Liver (tissue), 9 donors: Measurements from ENCODE around the gene TTC7B. TPM values are rescaled to one million over a fixed set of nuclear protein-coding genes. Genes with fewer than 3 reads are reported as not detected.

Experiments
- DNase-seq: peaks from one replicate; pipeline ENCODE4 v3.0.0-alpha.2; 2017; ENCODE audit warnings: low spot score
- H3K27ac ChIP-seq, 2 donors: one replicate each; pipeline ENCODE4 v1.7.0; 2013; ENCODE audit warnings: inconsistent platforms in 2 of 2, low read length in 2 of 2, control low read depth in 1 of 2, low read depth in 1 of 2, mild to moderate bottlenecking in 1 of 2
- H3K27me3 ChIP-seq, 4 donors: one replicate each; pipeline versions ENCODE4 v1.6.1 to v1.7.0; 2013; ENCODE audit warnings: low read length in 3 of 4, inconsistent platforms in 1 of 4, mild to moderate bottlenecking in 1 of 4, moderate library complexity in 1 of 4; ENCODE audit not compliant: control insufficient read depth in 4 of 4, insufficient read depth in 4 of 4
- H3K36me3 ChIP-seq, 4 donors: one replicate each; pipeline versions ENCODE4 v1.6.1 to v1.7.0; 2013; ENCODE audit warnings: low read length in 3 of 4, mild to moderate bottlenecking in 3 of 4, low read depth in 1 of 4, moderate library complexity in 1 of 4; ENCODE audit not compliant: control insufficient read depth in 4 of 4, insufficient read depth in 3 of 4
- H3K4me1 ChIP-seq, 4 donors: one replicate each; pipeline versions ENCODE4 v1.6.1 to v1.7.0; 2013; ENCODE audit warnings: low read length in 3 of 4, mild to moderate bottlenecking in 3 of 4, moderate library complexity in 1 of 4; ENCODE audit not compliant: control insufficient read depth in 4 of 4, insufficient read depth in 4 of 4
- H3K4me3 ChIP-seq, 3 donors: one replicate each; pipeline versions ENCODE4 v1.6.1 to v1.7.0; 2013; ENCODE audit warnings: low read length in 3 of 3, control low read depth in 1 of 3, low read depth in 1 of 3, mild to moderate bottlenecking in 1 of 3
- H3K9ac ChIP-seq, 2 donors: one replicate each; pipeline ENCODE4 v1.7.0; 2013; ENCODE audit warnings: low read length in 2 of 2, mild to moderate bottlenecking in 2 of 2, moderate library complexity in 2 of 2, control low read depth in 1 of 2, low read depth in 1 of 2
- H3K9me3 ChIP-seq, 4 donors: one replicate each; pipeline versions ENCODE4 v1.6.1 to v1.7.0; 2013; ENCODE audit warnings: low read length in 3 of 4; ENCODE audit not compliant: control insufficient read depth in 4 of 4
- EGR1 ChIP-seq, 2 donors: IDR thresholded peaks; 2 replicates each; pipeline ENCODE4 v1.6.1; 2016 to 2018; ENCODE audit warnings: antibody characterized with exemption in 2 of 2, low read depth in 2 of 2
- FOXA1 ChIP-seq: IDR thresholded peaks from 2 replicates; pipeline ENCODE4 v1.6.1; 2016; ENCODE audit warnings: antibody characterized with exemption
- FOXA2 ChIP-seq: IDR thresholded peaks from 2 replicates; pipeline ENCODE4 v1.6.1; 2016; ENCODE audit warnings: antibody characterized with exemption
- GABPA ChIP-seq, 2 donors: IDR thresholded peaks in 1 of 2; conservative IDR thresholded peaks in 1 of 2; 2 replicates each; pipeline ENCODE4 v1.6.1; 2016; ENCODE audit warnings: antibody characterized with exemption in 2 of 2, mild to moderate bottlenecking in 1 of 2, moderate library complexity in 1 of 2
- HNF4A ChIP-seq, 2 donors: conservative IDR thresholded peaks; 2 replicates each; pipeline ENCODE4 v1.6.1; 2016; ENCODE audit warnings: antibody characterized with exemption in 2 of 2, mild to moderate bottlenecking in 2 of 2
- HNF4G ChIP-seq: IDR thresholded peaks from 2 replicates; pipeline ENCODE4 v1.6.1; 2016; ENCODE audit warnings: antibody characterized with exemption
- JUND ChIP-seq, 2 donors: IDR thresholded peaks; 2 replicates each; pipeline ENCODE4 v1.6.1; 2016; ENCODE audit warnings: antibody characterized with exemption in 2 of 2
- NR2F2 ChIP-seq: IDR thresholded peaks from 2 replicates; pipeline ENCODE4 v1.6.1; 2016; ENCODE audit warnings: antibody characterized with exemption
- RAD21 ChIP-seq, 2 donors: IDR thresholded peaks; 2 replicates each; pipeline ENCODE4 v1.6.1; 2016; ENCODE audit warnings: antibody characterized with exemption in 2 of 2, mild to moderate bottlenecking in 2 of 2
- RXRA ChIP-seq, 2 donors: IDR thresholded peaks; 2 replicates each; pipeline ENCODE4 v1.6.1; 2017 to 2018; ENCODE audit warnings: antibody characterized with exemption in 2 of 2, mild to moderate bottlenecking in 1 of 2
- SP1 ChIP-seq: IDR thresholded peaks from 2 replicates; pipeline ENCODE4 v1.6.1; 2018; ENCODE audit warnings: antibody characterized with exemption, mild to moderate bottlenecking
- TAF1 ChIP-seq: conservative IDR thresholded peaks from 2 replicates; pipeline ENCODE4 v1.6.1; 2016; ENCODE audit warnings: antibody characterized with exemption, mild to moderate bottlenecking
- YY1 ChIP-seq: IDR thresholded peaks from 2 replicates; pipeline ENCODE4 v1.6.1; 2016; ENCODE audit warnings: antibody characterized with exemption, mild to moderate bottlenecking
- WGBS: extraction: QIAGEN DNeasy Blood & Tissue Kit; methylation state at CpG from one replicate; pipeline ENCODE4 v1.1.7; 2013; 5-methylcytosine and 5-hydroxymethylcytosine counted together
- polyA plus RNA-seq, 2 donors: library from polyadenylated mRNA; stranded (reverse) in 1 of 2; unstranded in 1 of 2; fragments of 200-250 nt in 1 of 2; fragments of >200 nt in 1 of 2; fragmentation: Nextera tagmentation in 1 of 2; extraction: Ambion mirVana in 1 of 2; gene quantifications; one replicate each; pipeline versions ENCODE4 v1.2.1 to v1.2.3, GENCODE V29; 2013 to 2015
- total RNA-seq, 2 donors: library from RNA; depleted of rRNA; stranded (reverse); fragments of >200 nt; gene quantifications; one replicate each; pipeline ENCODE4 v1.2.3, GENCODE V29; 2014
- TF ChIP-seq, protein P1 (sequence below): IDR thresholded peaks from 2 replicates; pipeline ENCODE4 v1.6.1; 2016; ENCODE audit warnings: antibody characterized with exemption
- TF ChIP-seq, protein P2 (sequence below): IDR thresholded peaks from 2 replicates; pipeline ENCODE4 v1.6.1; 2016; ENCODE audit warnings: antibody characterized with exemption
- TF ChIP-seq, protein P3 (sequence below): fragments of 150-350 bp; IDR thresholded peaks from 2 replicates; pipeline ENCODE4 v1.5.1; 2017; ENCODE audit warnings: improper control_type of control experiment, low read depth, low read length; ENCODE audit not compliant: missing input control
- TF ChIP-seq, protein P4 (sequence below): IDR thresholded peaks from 2 replicates; pipeline ENCODE4 v1.6.1; 2016; ENCODE audit warnings: antibody characterized with exemption, mild to moderate bottlenecking
- TF ChIP-seq, protein P5 (sequence below): IDR thresholded peaks from 2 replicates; pipeline ENCODE4 v1.6.1; 2016; ENCODE audit warnings: antibody characterized with exemption
- donor health status: healthy.
- donor health status: healthy.
- donor health status: healthy.
- donor health status: healthy.
- donor health status: healthy.

Gene TTC7B
- total and polyA plus RNA-seq, 4 donors, result 9.1 to 31.0 (median 12.5) TPM

DNA sequence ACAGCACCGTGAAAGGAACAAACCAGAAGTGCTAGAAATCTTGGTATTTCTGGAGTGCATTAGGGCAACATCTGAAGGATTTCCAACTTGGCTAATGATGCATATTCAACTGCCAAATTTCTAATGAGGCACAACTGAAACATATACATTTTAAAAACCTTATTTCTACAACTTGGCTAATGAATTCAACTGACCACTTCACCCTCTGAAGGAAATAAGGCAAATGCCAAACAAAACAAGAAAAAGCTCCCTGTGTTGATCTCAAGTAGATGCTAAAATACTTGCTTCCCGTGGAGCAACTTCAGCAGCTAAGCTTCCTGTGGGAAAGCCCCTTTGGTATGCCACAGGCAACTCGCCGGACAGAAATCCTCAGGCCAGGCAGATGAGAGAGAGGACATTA lies 167.1 kb downstream of the TTC7B start:
- H3K27me3 ChIP-seq, result no peaks in the 10 kb centered on the region
- no peak for DNase-seq
- peaks cover 4 to 30% (median 22%) of the 10 kb centered on the region in 4 donors for H3K36me3 ChIP-seq
- H3K9ac ChIP-seq, result no peak overlapping the region
- WGBS, result 78% methylated on average over 4 of the region's 4 CpGs
- H3K4me1 ChIP-seq, result no peaks in the 10 kb centered on the region
- TF ChIP-seq GABPA (IDR thresholded peaks at IDR 0.05 in 1 of 2, conservative IDR thresholded peaks at IDR 0.05 in 1 of 2) (no peak), TAF1 (no peak), FOXA1 (no peak), RXRA (IDR thresholded peaks at IDR 0.05) (no peak), HNF4A (conservative IDR thresholded peaks at IDR 0.05) (no peak), SP1 (no peak), FOXA2 (no peak), HNF4G (no peak), YY1 (no peak), JUND (IDR thresholded peaks at IDR 0.05) (no peak), NR2F2 (no peak), EGR1 (IDR thresholded peaks at IDR 0.05; ENCODE audit: low read depth in 2 of 2) (no peak), RAD21 (IDR thresholded peaks at IDR 0.05) (no peak)
- TF ChIP-seq, protein P1, sequence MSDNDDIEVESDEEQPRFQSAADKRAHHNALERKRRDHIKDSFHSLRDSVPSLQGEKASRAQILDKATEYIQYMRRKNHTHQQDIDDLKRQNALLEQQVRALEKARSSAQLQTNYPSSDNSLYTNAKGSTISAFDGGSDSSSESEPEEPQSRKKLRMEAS, result no peak
- TF ChIP-seq, protein P2, sequence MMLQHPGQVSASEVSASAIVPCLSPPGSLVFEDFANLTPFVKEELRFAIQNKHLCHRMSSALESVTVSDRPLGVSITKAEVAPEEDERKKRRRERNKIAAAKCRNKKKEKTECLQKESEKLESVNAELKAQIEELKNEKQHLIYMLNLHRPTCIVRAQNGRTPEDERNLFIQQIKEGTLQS, result no peak
- TF ChIP-seq, protein P3, sequence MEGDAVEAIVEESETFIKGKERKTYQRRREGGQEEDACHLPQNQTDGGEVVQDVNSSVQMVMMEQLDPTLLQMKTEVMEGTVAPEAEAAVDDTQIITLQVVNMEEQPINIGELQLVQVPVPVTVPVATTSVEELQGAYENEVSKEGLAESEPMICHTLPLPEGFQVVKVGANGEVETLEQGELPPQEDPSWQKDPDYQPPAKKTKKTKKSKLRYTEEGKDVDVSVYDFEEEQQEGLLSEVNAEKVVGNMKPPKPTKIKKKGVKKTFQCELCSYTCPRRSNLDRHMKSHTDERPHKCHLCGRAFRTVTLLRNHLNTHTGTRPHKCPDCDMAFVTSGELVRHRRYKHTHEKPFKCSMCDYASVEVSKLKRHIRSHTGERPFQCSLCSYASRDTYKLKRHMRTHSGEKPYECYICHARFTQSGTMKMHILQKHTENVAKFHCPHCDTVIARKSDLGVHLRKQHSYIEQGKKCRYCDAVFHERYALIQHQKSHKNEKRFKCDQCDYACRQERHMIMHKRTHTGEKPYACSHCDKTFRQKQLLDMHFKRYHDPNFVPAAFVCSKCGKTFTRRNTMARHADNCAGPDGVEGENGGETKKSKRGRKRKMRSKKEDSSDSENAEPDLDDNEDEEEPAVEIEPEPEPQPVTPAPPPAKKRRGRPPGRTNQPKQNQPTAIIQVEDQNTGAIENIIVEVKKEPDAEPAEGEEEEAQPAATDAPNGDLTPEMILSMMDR, result no peak
- TF ChIP-seq, protein P4, sequence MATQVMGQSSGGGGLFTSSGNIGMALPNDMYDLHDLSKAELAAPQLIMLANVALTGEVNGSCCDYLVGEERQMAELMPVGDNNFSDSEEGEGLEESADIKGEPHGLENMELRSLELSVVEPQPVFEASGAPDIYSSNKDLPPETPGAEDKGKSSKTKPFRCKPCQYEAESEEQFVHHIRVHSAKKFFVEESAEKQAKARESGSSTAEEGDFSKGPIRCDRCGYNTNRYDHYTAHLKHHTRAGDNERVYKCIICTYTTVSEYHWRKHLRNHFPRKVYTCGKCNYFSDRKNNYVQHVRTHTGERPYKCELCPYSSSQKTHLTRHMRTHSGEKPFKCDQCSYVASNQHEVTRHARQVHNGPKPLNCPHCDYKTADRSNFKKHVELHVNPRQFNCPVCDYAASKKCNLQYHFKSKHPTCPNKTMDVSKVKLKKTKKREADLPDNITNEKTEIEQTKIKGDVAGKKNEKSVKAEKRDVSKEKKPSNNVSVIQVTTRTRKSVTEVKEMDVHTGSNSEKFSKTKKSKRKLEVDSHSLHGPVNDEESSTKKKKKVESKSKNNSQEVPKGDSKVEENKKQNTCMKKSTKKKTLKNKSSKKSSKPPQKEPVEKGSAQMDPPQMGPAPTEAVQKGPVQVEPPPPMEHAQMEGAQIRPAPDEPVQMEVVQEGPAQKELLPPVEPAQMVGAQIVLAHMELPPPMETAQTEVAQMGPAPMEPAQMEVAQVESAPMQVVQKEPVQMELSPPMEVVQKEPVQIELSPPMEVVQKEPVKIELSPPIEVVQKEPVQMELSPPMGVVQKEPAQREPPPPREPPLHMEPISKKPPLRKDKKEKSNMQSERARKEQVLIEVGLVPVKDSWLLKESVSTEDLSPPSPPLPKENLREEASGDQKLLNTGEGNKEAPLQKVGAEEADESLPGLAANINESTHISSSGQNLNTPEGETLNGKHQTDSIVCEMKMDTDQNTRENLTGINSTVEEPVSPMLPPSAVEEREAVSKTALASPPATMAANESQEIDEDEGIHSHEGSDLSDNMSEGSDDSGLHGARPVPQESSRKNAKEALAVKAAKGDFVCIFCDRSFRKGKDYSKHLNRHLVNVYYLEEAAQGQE, result no peak
- TF ChIP-seq, protein P5, sequence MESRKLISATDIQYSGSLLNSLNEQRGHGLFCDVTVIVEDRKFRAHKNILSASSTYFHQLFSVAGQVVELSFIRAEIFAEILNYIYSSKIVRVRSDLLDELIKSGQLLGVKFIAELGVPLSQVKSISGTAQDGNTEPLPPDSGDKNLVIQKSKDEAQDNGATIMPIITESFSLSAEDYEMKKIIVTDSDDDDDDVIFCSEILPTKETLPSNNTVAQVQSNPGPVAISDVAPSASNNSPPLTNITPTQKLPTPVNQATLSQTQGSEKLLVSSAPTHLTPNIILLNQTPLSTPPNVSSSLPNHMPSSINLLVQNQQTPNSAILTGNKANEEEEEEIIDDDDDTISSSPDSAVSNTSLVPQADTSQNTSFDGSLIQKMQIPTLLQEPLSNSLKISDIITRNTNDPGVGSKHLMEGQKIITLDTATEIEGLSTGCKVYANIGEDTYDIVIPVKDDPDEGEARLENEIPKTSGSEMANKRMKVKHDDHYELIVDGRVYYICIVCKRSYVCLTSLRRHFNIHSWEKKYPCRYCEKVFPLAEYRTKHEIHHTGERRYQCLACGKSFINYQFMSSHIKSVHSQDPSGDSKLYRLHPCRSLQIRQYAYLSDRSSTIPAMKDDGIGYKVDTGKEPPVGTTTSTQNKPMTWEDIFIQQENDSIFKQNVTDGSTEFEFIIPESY, result no peak
- no peak overlapping the region for H3K4me3 ChIP-seq
- no peak overlapping the region for H3K27ac ChIP-seq
- H3K9me3 ChIP-seq, result no peaks in the 10 kb centered on the region
